HG03342 (cell line): Measurements from ENCODE around the gene PRSS53.

Source experiments
- ATAC-seq: cut with Tn5 transposase; IDR thresholded peaks from one replicate; pipeline ENCODE4 v1.9.1; 2021; ENCODE audit warnings: mild to moderate bottlenecking, moderate library complexity; ENCODE audit not compliant: unreplicated experiment

The PRSS53 gene

DNA sequence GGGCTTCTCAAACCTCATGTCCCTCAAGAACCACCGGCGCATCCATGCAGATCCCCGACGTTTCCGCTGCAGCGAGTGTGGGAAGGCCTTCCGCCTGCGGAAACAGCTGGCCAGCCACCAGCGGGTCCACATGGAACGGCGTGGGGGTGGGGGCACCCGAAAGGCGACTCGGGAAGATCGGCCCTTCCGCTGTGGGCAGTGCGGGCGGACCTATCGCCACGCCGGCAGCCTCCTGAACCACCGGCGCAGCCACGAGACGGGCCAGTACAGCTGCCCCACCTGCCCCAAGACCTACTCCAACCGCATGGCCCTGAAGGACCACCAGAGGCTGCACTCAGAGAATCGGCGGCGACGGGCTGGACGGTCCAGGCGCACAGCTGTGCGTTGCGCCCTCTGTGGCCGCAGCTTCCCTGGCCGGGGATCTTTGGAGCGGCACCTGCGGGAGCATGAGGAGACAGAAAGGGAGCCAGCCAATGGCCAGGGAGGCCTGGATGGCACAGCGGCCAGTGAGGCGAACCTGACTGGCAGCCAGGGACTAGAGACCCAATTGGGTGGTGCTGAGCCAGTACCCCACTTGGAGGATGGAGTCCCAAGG, 8.6 kb downstream of the PRSS53 start:
- no peak for ATAC-seq

DNA sequence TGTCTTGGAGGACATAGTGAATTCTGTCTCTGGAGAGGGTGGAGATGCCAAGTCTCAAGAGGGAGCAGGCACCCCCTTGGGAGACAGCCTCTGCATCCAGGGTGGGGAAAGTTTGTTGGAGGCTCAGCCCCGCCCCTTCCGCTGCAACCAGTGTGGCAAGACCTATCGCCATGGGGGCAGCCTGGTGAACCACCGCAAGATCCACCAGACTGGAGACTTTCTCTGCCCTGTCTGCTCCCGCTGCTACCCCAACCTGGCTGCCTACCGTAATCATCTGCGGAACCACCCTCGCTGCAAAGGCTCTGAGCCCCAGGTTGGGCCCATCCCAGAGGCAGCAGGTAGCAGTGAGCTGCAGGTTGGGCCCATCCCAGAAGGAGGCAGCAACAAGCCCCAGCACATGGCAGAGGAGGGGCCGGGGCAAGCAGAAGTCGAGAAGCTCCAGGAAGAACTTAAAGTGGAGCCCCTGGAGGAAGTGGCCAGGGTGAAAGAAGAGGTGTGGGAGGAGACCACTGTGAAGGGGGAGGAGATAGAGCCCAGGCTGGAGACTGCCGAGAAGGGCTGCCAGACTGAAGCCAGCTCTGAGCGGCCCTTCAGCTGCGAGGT, 9.3 kb downstream of the PRSS53 start:
- no peak for ATAC-seq

DNA sequence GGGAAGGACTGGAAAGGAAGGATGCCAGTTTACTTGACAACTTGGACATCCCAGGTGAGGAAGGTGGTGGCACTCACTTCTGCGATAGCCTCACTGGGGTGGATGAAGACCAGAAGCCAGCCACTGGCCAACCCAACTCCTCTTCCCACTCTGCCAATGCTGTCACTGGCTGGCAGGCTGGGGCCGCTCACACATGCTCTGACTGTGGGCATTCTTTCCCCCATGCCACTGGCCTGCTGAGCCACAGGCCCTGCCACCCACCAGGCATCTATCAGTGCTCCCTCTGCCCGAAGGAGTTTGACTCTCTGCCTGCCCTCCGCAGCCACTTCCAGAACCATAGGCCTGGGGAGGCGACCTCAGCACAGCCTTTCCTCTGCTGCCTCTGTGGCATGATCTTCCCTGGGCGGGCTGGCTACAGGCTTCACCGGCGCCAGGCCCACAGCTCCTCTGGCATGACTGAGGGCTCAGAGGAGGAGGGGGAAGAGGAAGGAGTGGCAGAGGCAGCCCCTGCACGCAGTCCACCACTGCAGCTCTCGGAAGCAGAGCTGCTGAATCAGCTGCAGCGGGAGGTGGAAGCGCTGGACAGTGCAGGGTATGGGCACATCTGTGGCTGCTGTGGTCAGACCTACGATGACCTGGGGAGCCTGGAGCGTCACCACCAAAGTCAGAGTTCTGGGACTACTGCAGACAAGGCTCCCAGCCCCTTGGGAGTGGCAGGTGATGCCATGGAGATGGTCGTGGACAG, 10.0 kb downstream of the PRSS53 start:
- no peak for ATAC-seq

DNA sequence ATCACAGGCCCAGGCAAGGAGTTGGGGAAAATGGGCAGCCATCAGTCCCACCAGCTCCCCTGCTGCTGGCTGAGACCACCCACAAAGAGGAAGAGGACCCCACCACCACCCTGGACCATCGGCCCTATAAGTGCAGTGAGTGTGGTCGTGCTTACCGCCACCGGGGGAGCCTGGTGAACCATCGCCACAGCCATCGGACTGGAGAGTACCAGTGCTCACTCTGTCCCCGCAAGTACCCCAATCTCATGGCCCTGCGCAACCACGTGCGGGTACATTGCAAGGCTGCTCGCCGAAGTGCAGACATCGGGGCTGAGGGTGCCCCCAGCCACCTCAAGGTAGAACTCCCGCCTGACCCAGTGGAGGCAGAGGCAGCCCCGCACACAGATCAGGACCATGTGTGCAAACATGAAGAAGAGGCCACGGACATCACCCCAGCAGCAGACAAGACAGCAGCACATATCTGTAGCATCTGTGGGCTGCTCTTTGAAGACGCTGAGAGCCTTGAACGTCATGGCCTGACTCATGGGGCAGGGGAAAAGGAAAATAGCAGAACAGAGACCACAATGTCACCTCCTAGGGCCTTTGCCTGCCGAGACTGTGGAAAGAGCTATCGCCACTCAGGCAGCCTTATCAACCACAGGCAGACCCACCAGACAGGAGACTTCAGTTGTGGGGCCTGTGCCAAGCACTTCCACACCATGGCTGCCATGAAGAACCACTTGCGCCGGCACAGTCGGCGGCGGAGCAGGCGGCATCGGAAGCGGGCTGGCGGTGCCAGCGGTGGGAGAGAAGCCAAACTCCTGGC, 10.9 kb downstream of the PRSS53 start:
- ATAC-seq = no peak

DNA sequence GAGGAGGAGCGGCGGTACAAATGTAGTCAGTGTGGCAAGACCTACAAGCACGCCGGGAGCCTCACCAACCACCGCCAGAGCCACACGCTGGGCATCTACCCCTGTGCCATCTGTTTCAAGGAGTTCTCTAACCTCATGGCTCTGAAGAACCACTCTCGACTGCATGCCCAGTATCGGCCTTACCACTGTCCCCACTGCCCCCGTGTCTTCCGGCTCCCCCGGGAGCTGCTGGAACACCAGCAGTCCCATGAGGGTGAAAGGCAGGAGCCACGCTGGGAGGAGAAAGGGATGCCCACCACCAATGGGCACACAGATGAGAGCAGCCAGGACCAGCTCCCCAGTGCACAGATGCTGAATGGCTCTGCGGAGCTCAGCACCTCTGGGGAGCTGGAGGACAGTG, 11.7 kb downstream of the PRSS53 start:
- ATAC-seq = no peak

DNA sequence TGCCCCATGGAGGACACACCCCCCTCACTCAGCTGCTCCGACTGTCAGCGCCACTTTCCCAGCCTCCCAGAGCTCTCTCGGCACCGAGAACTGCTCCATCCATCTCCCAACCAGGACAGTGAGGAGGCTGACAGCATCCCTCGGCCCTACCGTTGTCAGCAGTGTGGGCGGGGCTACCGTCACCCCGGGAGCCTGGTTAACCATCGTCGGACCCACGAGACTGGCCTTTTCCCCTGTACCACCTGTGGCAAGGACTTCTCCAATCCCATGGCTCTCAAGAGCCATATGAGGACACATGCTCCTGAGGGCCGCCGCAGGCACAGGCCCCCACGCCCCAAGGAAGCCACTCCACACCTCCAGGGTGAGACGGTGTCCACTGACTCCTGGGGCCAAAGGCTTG, 12.4 kb downstream of the PRSS53 start:
- no peak for ATAC-seq

DNA sequence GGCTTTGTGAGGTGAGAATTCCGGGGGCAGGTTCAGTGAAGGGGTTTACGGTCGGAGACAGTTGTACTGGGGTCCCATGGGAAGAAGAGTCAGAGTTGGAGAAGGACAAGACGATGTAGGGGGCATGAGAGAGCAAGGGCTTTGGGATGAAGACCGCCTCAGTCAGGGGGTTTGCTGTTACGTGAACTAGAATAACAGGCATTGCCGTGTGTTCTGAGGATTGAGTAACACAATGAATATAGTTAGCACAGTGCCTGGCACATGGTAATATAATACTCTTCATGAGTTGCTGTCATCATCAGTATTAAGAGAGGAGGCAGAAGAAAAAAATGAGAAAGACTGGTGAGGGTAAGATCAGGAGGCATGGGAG, 13.9 kb downstream of the PRSS53 start:
- no peak for ATAC-seq

DNA sequence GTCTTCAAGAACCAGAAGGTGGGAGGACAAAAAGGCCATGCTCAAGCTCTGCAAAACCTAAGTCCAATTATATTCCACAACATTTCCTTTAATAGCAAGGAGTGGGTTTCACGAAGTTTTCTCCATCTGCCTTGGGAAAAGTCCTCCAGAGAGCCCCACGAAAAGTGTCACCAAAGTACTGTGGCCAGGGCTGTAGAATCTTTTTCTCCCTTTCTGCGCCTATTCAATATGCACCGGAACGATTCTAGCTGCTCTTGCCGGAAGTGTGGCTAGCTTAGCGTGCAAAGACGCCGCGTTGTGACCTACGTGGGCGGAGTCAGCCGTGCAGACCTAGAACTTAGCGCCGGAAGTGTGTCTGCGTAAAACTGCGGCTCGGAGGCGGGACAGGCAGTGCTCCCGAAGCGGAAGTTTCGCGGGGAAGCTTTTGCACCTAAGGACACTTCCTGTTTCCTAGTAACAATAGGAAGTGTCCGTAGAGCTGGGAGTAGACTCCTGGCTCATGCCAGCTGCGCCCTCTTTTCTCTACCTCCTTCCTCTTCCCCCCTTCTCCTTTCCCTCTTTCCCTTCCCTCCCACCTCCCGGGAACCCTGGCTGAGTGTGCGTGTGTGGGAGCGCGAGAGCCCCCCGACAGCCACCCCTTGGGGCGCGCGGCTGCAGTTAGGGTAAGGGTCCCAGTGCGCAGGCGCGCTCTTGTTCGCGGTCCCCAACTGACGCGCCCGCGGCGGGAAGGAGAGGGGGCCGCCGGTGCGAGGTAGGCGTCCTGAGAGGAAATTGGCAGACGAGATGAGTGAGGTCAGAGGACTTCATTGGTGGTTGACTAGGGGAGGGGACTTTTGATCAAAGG, 14.6 kb downstream of the PRSS53 start, which contains the start of the genes ZNF646 and ZNF668:
Gene ZNF646 (plus strand): TSS at position 453 of the 844 bp plus-strand sequence. CDS start 1,903 bp downstream, outside the sequence.
Gene ZNF668 (minus strand): TSS at position 271 of the 844 bp plus-strand sequence. CDS start 9,781 bp downstream, outside the sequence.
- peak; percentile 67 for ATAC-seq

DNA sequence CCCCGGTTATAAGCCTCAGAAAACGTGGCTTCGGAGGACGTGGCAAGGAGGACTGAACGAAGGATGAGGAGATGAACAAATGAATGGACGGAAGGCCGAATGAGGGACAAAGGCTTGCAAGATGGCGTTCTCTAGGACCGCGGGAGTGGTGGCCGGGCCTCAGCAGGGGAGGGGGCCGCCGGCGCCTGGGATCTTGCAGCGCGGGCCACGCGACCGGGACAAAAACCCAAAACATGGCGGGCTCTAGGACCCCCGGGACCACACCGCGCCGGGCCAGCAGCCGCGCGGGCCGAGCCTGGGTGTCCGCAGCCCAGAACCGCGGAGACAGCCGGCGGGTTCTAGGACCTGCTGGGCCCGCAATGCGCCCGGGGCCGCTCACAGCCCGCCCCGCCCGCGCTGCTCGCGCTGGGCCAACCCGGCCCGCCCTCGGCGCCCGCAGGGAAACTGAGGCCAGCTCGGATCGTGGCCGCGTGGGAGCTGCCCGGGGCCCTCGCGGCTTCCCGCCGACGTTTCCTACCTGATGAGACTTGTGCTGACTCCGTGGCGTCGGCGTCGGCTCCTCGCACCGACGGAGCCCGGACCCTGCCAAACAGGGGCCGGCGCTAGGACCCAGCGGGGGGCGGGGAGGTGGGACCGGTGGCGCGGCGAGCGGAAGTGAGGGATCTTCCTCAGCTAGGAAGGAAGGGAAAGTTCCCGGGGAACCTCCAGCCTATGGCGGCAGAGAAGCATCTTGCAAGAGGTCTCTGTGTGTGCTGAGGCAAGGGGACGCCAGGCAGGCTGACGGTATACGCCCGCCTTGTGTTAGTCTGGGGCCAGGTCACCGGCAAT, 15.4 kb downstream of the PRSS53 start:
- peak; percentile 49 for ATAC-seq

DNA sequence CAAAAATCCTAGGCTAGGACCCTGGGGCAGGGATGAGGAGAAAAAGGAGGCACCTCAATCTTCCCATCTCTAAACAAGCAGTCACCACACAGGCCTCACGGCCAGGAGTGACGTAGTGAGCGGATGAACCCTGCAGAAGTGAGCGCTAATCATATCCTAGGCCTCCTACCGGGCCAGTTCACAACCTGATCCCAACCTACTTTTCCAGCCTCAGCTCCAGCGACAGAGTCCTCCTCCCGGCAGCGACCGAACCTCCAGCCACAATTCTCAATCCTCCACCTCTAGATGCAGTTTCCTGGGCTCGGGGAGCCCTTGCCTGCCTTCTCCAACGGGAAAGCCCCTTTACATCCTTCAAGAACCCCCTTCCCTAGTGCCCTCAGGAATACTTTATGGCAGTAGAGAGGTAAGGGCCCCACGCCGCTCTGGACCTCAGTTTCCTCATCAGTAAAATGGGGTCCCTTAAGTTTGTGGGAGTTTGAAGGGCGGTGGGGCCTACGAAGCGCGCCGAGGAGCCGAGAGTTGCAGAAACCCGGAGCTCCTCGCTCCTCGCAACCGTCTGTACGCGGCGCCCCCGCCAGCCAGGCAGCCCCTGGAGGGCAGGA, 16.1 kb downstream of the PRSS53 start:
- ATAC-seq = peak; percentile 1

DNA sequence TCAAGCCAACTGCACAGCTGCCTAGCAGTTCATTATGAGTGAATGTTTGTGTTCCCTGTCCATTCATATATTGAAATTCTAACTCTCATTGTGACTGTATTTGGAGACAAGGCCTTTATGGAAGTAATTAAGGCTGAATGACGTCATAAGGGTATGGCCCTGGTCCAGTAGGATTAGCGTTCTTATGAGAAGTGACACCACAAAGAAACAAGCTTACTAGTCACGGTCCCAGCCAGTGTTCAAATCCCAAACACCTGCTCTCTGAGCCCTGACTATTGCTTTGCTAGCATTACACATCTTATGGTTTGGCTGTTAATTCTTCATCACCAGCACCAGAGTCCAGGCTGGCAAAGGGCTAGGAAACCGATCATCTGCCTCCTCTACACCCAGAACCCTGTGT, 16.9 kb downstream of the PRSS53 start:
- no peak for ATAC-seq

DNA sequence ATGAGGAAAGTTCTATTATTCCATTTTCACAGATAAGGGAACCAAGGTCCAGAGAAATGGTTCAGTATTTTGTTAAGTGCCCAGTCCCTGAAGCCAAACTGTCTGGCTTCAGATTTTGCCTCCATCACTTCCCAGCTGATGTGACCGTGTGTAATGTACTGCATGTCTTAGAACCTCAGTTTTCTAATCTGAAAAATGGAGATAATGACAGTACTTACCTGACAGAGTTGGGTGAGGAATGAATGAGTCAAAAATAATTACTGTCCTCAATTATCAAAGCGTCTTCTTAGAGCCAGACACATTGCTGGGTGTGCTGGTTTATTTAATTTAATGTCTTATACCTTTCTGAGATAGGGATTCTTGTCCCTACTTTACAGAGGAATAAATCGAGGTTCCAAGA, 21.4 kb downstream of the PRSS53 start:
- ATAC-seq = no peak

DNA sequence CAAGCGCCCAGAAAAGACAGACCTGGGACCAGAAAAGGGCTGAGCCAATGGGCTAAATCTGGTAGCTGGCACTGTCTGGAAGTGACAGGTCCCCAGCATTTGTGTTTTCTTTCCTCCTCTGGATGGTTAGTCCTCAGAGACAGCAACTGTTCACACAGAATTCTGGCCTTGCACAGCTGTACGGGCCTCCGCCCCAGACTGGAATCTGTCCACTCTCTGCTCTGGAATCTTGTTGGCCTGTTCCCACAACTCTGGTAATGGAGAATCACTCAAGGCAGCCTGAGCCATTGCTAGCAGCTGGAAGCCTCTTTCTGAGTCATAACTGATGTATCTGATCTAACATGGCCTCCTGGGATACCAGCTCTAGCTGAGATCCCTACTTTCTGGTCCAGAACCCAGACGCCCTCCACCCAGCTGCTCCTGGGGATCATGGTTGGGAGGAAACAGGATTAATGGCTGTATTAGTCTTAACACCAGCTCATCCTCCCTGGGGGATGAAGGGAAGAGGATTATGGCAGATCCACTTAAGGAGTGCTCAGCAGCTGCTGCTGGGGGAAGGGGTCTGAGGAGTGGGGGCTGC, 23.8 kb downstream of the PRSS53 start:
- ATAC-seq = no peak

DNA sequence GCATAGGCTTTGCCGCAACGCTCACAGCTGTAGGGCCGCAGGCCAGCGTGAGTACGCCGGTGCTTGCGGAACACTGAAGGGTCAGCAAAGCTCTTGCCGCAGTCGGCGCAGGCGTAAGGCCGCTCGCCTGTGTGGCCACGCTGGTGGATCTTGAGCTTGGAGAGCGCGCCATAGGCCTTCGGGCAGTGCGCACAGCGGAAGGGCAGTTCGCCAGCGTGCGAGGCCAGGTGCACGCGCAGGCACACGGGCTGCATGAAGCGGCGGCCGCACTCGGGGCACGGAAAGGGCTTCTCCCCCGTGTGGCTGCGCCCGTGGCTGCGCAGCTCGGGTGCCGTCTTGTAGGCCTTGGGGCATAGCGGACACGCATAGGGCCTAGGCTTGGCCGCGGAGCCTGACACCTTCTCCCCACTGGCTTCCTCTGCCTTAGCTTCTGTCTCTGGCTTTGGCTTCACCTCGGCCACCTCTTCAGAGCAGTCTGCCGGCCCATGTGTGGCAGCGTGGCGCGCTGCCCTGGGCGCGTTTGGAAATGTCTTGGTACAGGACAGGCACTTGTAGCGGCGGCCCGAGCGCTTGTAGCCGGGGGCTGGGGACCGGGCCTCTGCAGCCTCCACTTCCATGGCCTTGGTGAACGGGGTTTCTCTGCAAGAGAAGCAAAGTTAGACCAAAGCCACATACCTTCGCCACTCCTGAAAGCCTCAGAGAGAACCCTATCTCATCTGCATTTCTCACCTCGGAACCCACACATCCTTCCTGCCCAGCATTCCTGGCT, 24.7 kb downstream of the PRSS53 start:
- ATAC-seq = no peak

DNA sequence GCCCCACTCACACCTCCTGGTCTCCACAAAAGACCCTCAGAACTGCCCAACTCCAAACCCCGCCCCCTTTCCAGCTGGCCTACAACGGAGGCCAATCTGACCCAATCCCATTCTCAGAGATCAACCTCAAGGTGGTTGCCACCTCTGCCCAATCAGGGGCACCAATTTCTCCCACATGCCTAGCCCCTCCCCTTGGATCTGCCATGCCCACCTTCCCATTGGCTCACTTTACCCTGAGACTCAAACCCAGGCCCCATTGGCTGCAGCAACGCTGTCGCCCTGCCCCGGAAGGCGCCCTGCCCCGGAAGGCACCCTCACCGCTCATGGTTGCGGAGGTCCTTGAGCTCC, 25.3 kb downstream of the PRSS53 start:
- no peak for ATAC-seq

DNA sequence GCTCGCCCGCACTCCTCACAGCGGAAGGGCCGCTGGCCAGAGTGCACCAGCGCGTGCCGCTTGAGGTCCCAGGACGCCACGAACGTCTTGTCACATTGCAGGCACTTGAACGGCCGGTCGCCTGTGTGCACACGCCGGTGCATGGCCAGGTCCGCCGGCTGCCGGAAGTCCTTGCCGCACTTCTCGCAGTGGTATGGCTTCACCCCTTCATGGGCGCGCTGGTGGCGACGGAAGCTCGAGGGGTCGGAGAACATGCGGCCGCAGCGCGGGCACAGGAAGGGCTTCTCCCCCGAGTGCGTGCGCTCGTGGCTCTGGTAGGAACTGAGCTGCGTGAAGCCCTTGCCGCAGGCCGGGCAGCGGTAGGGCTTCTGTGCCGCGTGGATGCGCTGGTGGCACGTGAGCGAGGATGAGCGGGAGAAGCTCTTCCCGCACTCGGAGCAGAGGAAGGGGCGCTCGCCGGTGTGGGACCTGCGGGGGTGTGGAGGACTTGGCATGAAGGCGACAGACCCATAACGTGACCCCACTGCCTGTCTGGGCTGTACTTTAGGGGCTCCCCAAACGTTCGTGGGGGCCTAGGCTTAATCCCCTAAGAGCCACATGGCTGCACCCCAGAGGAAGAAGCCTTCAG, 26.8 kb downstream of the PRSS53 start:
- no peak for ATAC-seq

DNA sequence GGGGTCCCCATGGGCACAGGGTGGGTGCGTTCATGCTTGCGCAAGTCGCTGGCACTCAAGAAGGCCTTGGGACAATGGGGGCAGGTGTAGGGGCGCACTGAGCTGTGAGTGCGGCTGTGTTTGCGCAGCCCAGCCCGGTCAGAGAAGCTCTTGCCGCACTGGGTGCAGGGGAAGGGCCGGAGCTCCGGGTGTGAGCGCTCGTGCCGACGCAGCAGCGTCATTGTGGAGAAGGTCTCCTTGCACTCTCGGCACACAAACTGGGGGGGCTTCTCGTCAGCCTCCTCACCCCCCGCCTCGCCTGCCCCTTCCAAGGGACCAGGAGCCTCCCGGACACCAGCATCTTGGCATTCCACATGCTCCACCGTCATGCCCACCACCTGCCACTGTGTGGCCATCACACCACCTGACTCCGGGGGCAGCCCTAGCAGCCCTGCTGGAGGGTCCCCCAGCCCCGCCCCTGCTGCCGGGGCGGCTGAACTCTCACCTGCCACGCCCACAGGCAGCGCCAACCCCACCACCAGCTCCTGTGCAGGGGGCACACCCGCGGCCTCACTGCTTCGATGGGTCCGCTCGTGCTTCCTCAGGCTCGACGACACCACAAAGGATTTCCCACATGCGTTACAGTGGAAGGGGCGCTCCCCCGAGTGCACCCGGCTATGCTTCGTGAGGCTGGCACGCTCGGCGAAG, 27.5 kb downstream of the PRSS53 start:
- ATAC-seq = no peak
